HepG2 (cell line): ENCODE measurements around the gene YIF1A. TPM values are rescaled to one million over a fixed set of nuclear protein-coding genes. Genes with fewer than 3 reads are reported as not detected.
A peak's percentile ranks its signal among the peaks of the same experiment; 100 is the strongest.

Experiments
- BORCS8-MEF2B ChIP-seq: sonication (generic); formaldehyde crosslinking; IDR thresholded peaks from 2 replicates; pipeline ENCODE4 v1.8.0; 2022; ENCODE audit warnings: mild to moderate bottlenecking, missing genetic modification reagents
- ERF ChIP-seq: IDR thresholded peaks from 2 replicates; pipeline ENCODE4 v1.6.1; 2018; ENCODE audit warnings: missing biosample characterization, missing genetic modification reagents
- FOXA3 ChIP-seq: IDR thresholded peaks from 2 replicates; pipeline ENCODE4 v1.6.1; 2016; ENCODE audit warnings: missing genetic modification reagents, missing compliant biosample characterization
- KMT2B ChIP-seq: IDR thresholded peaks from 2 replicates; pipeline ENCODE4 v1.6.1; 2016; ENCODE audit warnings: missing genetic modification reagents, missing compliant biosample characterization
- MED8 ChIP-seq: sonication (generic); formaldehyde crosslinking; IDR thresholded peaks from 2 replicates; pipeline ENCODE4 v1.8.1; 2023; ENCODE audit warnings: mild to moderate bottlenecking, missing genetic modification reagents; ENCODE audit not compliant: insufficient replicate concordance
- MEIS2 ChIP-seq: sonication (generic); formaldehyde crosslinking; IDR thresholded peaks from 2 replicates; pipeline ENCODE4 v1.9.0; 2021; ENCODE audit warnings: mild to moderate bottlenecking, missing genetic modification reagents
- POGZ ChIP-seq: sonication (generic); formaldehyde crosslinking; IDR thresholded peaks from 2 replicates; pipeline ENCODE4 v1.4.0; 2020; ENCODE audit warnings: mild to moderate bottlenecking, missing genetic modification reagents
- SP5 ChIP-seq: IDR thresholded peaks from 2 replicates; pipeline ENCODE4 v1.6.1; 2016; ENCODE audit warnings: low read depth, borderline replicate concordance
- TARDBP ChIP-seq: sonication (generic); formaldehyde crosslinking; IDR thresholded peaks from 2 replicates; pipeline ENCODE4 v1.8.0; 2022; ENCODE audit warnings: mild to moderate bottlenecking, missing genetic modification reagents
- TGIF2 ChIP-seq: IDR thresholded peaks from 2 replicates; pipeline ENCODE4 v1.6.1; 2016; ENCODE audit warnings: control low read depth, missing compliant biosample characterization
- ZNF180 ChIP-seq: sonication (generic); formaldehyde crosslinking; IDR thresholded peaks from 2 replicates; pipeline ENCODE4 v1.4.0; 2020; ENCODE audit warnings: low read depth, missing genetic modification reagents, borderline replicate concordance
- ZNF263 ChIP-seq: sonication (generic); formaldehyde crosslinking; IDR thresholded peaks from 2 replicates; pipeline ENCODE4 v1.4.0; 2020; ENCODE audit warnings: missing genetic modification reagents
- ZNF746 ChIP-seq: sonication (generic); formaldehyde crosslinking; IDR thresholded peaks from 2 replicates; pipeline ENCODE4 v1.8.0; 2022; ENCODE audit warnings: mild to moderate bottlenecking, missing genetic modification reagents
- ZNF883 ChIP-seq: sonication (generic); formaldehyde crosslinking; IDR thresholded peaks from 2 replicates; pipeline ENCODE4 v1.5.1; 2020; ENCODE audit warnings: mild to moderate bottlenecking, missing genetic modification reagents; ENCODE audit errors: not compliant biosample characterization
- polyA plus RNA-seq, 8 experiments: library from polyadenylated mRNA; depleted of rRNA in 3 of 8; stranded (reverse) in 7 of 8; unstranded in 1 of 8; fragments of >200 nt; fragmentation: Illumina TruSeq in 4 of 8; extraction: Trizol in 4 of 8; gene quantifications; 2 replicates each; pipeline versions ENCODE4 v1.2.1 to v1.2.3, GENCODE V29; 2011 to 2016; ENCODE audit warnings: low read depth in 4 of 8, missing spikeins in 1 of 8, mixed read lengths in 1 of 8; ENCODE audit not compliant: insufficient read depth in 1 of 8
- total RNA-seq, 5 experiments: library from RNA; depleted of rRNA; stranded (reverse); fragments of >200 nt; fragmentation: Illumina TruSeq; extraction: Trizol; gene quantifications; 2 replicates each; pipeline ENCODE4 v1.2.3, GENCODE V29; 2016; ENCODE audit warnings: low read depth in 1 of 5
- TF ChIP-seq, protein P1 (sequence below): sonication (generic); formaldehyde crosslinking; IDR thresholded peaks from 2 replicates; pipeline ENCODE4 v1.9.0; 2022; ENCODE audit warnings: missing genetic modification reagents, mild to moderate bottlenecking, borderline replicate concordance
- TF ChIP-seq, protein P2 (sequence below): IDR thresholded peaks from 2 replicates; pipeline ENCODE4 v1.6.1; 2016; ENCODE audit warnings: missing genetic modification reagents, missing compliant biosample characterization
- TF ChIP-seq, protein P3 (sequence below): IDR thresholded peaks from 2 replicates; pipeline ENCODE4 v1.6.1; 2016; ENCODE audit warnings: missing compliant biosample characterization, missing genetic modification reagents, borderline replicate concordance
- TF ChIP-seq, protein P4 (sequence below): sonication (generic); formaldehyde crosslinking; IDR thresholded peaks from 2 replicates; pipeline ENCODE4 v1.4.0; 2020; ENCODE audit warnings: missing genetic modification reagents
- TF ChIP-seq, protein P5 (sequence below): sonication (generic); formaldehyde crosslinking; IDR thresholded peaks from 2 replicates; pipeline ENCODE4 v1.4.0; 2020; ENCODE audit warnings: mild to moderate bottlenecking, missing genetic modification reagents, borderline replicate concordance
- TF ChIP-seq, protein P6 (sequence below): sonication (generic); formaldehyde crosslinking; IDR thresholded peaks from 2 replicates; pipeline ENCODE4 v1.4.0; 2020; ENCODE audit warnings: missing genetic modification reagents

The YIF1A gene
- total and polyA plus RNA-seq, 2 of the 13 experiments (the other 11 are each of a cell fraction or from before 2014, with no cell fraction given): 133 to 145 TPM

DNA sequence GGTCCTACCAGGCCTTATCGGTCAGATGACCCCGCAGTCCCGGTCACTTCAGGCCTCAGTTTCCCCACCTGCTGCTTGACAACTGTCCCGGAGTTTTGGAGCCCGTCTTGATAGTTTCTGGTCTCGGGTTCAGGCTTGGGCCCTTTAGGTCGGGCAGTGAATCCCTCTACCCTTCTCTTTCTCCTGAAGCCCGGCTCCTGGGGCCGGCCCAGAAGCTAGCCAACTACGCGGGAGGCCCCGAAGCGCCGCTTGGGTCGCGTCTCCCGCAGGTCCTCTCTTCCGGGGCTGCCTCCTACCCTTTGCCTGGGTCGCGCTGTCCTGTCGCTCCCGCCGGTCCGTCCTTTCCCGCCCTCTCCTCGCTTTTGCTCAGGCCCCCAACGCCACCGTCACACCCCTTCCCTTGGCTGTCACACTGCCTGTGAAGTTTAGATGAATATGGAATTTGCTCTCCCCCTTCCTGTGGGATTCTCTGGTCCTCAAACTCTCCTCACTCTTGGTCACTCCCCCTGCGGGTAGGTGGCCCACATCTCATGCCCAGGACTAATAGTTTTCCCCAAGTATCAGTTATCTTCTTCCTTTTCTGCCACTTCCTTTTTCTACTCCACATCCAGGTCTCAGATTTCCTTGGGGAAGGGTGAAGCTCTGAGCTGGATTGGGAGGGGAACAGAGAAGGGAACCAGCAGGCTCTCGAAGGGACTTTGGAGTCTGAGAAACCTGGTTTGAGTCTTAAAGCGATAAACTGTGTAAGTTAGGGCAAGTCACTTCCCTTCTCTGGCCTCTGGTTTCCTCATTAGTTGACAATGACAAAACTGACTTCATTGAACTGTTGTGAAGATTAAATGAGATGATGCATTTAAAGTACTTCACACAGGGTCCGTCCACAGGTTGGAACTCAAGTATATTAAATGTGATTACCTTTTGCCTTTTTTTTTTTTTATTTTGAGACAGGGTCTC lies 19.7 kb downstream of the YIF1A start (continued):
- peak; percentile 15 for TF ChIP-seq ZNF883
- no peak for TF ChIP-seq ZNF180 (CRISPR knock-in tag)
- no peak for TF ChIP-seq BORCS8-MEF2B
- no peak for TF ChIP-seq TGIF2 (CRISPR knock-in tag)
- no peak for TF ChIP-seq TARDBP (CRISPR knock-in tag)
- TF ChIP-seq, protein P1, sequence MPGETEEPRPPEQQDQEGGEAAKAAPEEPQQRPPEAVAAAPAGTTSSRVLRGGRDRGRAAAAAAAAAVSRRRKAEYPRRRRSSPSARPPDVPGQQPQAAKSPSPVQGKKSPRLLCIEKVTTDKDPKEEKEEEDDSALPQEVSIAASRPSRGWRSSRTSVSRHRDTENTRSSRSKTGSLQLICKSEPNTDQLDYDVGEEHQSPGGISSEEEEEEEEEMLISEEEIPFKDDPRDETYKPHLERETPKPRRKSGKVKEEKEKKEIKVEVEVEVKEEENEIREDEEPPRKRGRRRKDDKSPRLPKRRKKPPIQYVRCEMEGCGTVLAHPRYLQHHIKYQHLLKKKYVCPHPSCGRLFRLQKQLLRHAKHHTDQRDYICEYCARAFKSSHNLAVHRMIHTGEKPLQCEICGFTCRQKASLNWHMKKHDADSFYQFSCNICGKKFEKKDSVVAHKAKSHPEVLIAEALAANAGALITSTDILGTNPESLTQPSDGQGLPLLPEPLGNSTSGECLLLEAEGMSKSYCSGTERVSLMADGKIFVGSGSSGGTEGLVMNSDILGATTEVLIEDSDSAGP (CRISPR knock-in tag): 0 out of 2 replicates have a peak, but pooled peaks have one; percentile 34
- TF ChIP-seq SP5 (CRISPR knock-in tag): no peak
- no peak for TF ChIP-seq MED8 (CRISPR knock-in tag)
- no peak for TF ChIP-seq POGZ (CRISPR knock-in tag)
- no peak for TF ChIP-seq KMT2B
- TF ChIP-seq FOXA3 (CRISPR knock-in tag): no peak
- peak; percentile 64; the same call in 1 of the 2 replicates for TF ChIP-seq MEIS2 (CRISPR knock-in tag)
- peak; percentile 22; the same call in 1 of the 2 replicates for TF ChIP-seq ZNF263 (CRISPR knock-in tag)
- TF ChIP-seq, protein P2, sequence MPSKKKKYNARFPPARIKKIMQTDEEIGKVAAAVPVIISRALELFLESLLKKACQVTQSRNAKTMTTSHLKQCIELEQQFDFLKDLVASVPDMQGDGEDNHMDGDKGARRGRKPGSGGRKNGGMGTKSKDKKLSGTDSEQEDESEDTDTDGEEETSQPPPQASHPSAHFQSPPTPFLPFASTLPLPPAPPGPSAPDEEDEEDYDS (CRISPR knock-in tag): no peak
- TF ChIP-seq, protein P3, sequence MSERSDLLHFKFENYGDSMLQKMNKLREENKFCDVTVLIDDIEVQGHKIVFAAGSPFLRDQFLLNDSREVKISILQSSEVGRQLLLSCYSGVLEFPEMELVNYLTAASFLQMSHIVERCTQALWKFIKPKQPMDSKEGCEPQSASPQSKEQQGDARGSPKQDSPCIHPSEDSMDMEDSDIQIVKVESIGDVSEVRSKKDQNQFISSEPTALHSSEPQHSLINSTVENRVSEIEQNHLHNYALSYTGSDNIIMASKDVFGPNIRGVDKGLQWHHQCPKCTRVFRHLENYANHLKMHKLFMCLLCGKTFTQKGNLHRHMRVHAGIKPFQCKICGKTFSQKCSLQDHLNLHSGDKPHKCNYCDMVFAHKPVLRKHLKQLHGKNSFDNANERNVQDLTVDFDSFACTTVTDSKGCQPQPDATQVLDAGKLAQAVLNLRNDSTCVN (CRISPR knock-in tag): no peak
- TF ChIP-seq, protein P4, sequence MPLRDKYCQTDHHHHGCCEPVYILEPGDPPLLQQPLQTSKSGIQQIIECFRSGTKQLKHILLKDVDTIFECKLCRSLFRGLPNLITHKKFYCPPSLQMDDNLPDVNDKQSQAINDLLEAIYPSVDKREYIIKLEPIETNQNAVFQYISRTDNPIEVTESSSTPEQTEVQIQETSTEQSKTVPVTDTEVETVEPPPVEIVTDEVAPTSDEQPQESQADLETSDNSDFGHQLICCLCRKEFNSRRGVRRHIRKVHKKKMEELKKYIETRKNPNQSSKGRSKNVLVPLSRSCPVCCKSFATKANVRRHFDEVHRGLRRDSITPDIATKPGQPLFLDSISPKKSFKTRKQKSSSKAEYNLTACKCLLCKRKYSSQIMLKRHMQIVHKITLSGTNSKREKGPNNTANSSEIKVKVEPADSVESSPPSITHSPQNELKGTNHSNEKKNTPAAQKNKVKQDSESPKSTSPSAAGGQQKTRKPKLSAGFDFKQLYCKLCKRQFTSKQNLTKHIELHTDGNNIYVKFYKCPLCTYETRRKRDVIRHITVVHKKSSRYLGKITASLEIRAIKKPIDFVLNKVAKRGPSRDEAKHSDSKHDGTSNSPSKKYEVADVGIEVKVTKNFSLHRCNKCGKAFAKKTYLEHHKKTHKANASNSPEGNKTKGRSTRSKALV (CRISPR knock-in tag): no peak
- TF ChIP-seq ZNF746 (CRISPR knock-in tag): no peak
- TF ChIP-seq, protein P5, sequence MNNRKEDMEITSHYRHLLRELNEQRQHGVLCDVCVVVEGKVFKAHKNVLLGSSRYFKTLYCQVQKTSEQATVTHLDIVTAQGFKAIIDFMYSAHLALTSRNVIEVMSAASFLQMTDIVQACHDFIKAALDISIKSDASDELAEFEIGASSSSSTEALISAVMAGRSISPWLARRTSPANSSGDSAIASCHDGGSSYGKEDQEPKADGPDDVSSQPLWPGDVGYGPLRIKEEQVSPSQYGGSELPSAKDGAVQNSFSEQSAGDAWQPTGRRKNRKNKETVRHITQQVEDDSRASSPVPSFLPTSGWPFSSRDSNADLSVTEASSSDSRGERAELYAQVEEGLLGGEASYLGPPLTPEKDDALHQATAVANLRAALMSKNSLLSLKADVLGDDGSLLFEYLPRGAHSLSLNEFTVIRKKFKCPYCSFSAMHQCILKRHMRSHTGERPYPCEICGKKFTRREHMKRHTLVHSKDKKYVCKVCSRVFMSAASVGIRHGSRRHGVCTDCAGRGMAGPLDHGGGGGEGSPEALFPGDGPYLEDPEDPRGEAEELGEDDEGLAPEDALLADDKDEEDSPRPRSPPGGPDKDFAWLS (CRISPR knock-in tag): no peak
- TF ChIP-seq ERF: no peak
- TF ChIP-seq, protein P6, sequence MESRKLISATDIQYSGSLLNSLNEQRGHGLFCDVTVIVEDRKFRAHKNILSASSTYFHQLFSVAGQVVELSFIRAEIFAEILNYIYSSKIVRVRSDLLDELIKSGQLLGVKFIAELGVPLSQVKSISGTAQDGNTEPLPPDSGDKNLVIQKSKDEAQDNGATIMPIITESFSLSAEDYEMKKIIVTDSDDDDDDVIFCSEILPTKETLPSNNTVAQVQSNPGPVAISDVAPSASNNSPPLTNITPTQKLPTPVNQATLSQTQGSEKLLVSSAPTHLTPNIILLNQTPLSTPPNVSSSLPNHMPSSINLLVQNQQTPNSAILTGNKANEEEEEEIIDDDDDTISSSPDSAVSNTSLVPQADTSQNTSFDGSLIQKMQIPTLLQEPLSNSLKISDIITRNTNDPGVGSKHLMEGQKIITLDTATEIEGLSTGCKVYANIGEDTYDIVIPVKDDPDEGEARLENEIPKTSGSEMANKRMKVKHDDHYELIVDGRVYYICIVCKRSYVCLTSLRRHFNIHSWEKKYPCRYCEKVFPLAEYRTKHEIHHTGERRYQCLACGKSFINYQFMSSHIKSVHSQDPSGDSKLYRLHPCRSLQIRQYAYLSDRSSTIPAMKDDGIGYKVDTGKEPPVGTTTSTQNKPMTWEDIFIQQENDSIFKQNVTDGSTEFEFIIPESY (CRISPR knock-in tag): no peak
